Measurements from ENCODE around the gene PDIK1L.

DNA sequence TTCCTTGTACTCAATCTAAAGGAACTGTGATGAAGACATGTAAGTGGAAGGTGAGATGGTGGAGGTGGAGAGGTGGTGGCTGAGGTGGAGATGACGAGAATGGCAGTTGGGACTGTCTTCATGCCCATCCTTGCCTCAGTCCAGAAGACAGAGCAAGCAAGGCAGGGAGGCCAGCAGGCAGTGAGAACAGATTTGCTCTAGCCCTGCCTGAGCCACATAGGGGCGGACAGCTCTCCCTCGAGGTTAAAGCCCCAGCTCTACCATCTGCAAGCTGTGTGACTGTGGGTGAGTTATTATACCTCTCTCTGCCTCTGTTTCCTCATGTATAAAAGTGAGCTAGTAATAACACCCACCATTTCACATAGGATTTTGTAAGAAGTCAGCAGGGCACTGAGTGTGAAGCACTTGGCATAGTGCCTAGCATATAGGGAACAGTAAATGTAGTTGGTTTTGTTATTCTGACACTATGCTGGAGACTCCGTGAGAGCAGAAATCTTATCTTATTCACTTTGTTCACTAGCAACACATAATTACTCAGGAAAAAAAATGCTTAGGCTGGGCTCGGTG, 42.4 kb downstream of the PDIK1L start:
- TF ChIP-seq FOS (IDR thresholded peaks at IDR 0.05; ENCODE audit: borderline replicate concordance, insufficient read depth, low read length) (no peak), EZH2 (IDR thresholded peaks at IDR 0.05; ENCODE audit: borderline replicate concordance, low read depth, low read length, severe bottlenecking) (no peak), POLR2A (IDR thresholded peaks at IDR 0.05; ENCODE audit: low read depth, low read length) (no peak), MYC (IDR thresholded peaks at IDR 0.05; ENCODE audit: low read depth, low read length) (no peak)
- TF ChIP-seq, protein P1, sequence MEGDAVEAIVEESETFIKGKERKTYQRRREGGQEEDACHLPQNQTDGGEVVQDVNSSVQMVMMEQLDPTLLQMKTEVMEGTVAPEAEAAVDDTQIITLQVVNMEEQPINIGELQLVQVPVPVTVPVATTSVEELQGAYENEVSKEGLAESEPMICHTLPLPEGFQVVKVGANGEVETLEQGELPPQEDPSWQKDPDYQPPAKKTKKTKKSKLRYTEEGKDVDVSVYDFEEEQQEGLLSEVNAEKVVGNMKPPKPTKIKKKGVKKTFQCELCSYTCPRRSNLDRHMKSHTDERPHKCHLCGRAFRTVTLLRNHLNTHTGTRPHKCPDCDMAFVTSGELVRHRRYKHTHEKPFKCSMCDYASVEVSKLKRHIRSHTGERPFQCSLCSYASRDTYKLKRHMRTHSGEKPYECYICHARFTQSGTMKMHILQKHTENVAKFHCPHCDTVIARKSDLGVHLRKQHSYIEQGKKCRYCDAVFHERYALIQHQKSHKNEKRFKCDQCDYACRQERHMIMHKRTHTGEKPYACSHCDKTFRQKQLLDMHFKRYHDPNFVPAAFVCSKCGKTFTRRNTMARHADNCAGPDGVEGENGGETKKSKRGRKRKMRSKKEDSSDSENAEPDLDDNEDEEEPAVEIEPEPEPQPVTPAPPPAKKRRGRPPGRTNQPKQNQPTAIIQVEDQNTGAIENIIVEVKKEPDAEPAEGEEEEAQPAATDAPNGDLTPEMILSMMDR (IDR thresholded peaks at IDR 0.05; ENCODE audit: extremely low read depth in 1 of 2, insufficient read depth in 1 of 2, low read depth in 1 of 2, low read length in 2 of 2) = no peak
- TF ChIP-seq, protein P2, sequence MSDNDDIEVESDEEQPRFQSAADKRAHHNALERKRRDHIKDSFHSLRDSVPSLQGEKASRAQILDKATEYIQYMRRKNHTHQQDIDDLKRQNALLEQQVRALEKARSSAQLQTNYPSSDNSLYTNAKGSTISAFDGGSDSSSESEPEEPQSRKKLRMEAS (IDR thresholded peaks at IDR 0.05; ENCODE audit: insufficient read depth, insufficient read length) = no peak
